Upper lobe of right lung (tissue), 1 donor: ENCODE results near the gene QDPR. TPM values are rescaled to one million over a fixed set of nuclear protein-coding genes. Genes with fewer than 3 reads are reported as not detected.
A peak's percentile ranks its signal among the peaks of the same experiment; 100 is the strongest.
"Not testable (repeated sequence)": the region's sequence is repeated elsewhere in the genome, so short reads cannot be mapped to it uniquely, and the experiment has no call there.

Experiments used
- ATAC-seq: fragments of 200-7000 bp; cut with Tn5 transposase; one replicate; pipeline ENCODE4 v1.9.1; 2020; ENCODE audit warnings: mild to moderate bottlenecking, moderate library complexity
- DNase-seq: peaks from one replicate; pipeline ENCODE4 v3.0.0-alpha.2; 2020
- H3K27ac ChIP-seq: fragments of 200-600 bp; one replicate; pipeline ENCODE4 v1.8.0; 2022
- H3K27me3 ChIP-seq: fragments of 200-600 bp; one replicate; pipeline ENCODE4 v1.8.0; 2022; ENCODE audit warnings: mild to moderate bottlenecking
- H3K36me3 ChIP-seq: fragments of 200-600 bp; one replicate; pipeline ENCODE4 v1.8.0; 2022
- H3K4me1 ChIP-seq: fragments of 200-600 bp; one replicate; pipeline ENCODE4 v1.8.0; 2022
- H3K4me3 ChIP-seq: fragments of 200-600 bp; one replicate; pipeline ENCODE4 v1.8.0; 2022; ENCODE audit warnings: mild to moderate bottlenecking
- H3K9me3 ChIP-seq: fragments of 200-600 bp; one replicate; pipeline ENCODE4 v1.8.0; 2022
- CTCF ChIP-seq: fragments of 200-600 bp; IDR thresholded peaks from one replicate; pipeline ENCODE4 v1.8.0; 2022; ENCODE audit warnings: antibody characterized with exemption
- intact Hi-C: fragments of 100-400 bp; cut with DNase I; formaldehyde crosslinking; loops from one replicate; pipeline ENCODE4 v1.11.0; 2022
- total RNA-seq: library from RNA; stranded (reverse); fragmentation: NEBNext Ultra II Directional; extraction: Animal tissue kit (Norgen Biotek cat#: 25700); gene quantifications from one replicate; pipeline ENCODE4 v1.2.1, GENCODE V29; 2021
- donor health status: DM: no; HTN: yes; CAD: no; lungs with severe emphysema.

Gene QDPR
- total RNA-seq, 1 donor from 2014 or later = 38.2 TPM

GRCh38 chr4:17463606-17464005 lies 48.3 kb downstream of the QDPR start:
- no peak overlapping the region for H3K27ac ChIP-seq
- no peaks in the 10 kb centered on the region for H3K9me3 ChIP-seq
- H3K4me3 ChIP-seq = no peak overlapping the region
- no peak for TF ChIP-seq CTCF
- H3K27me3 ChIP-seq = no peaks in the 10 kb centered on the region
- ATAC-seq (peak; percentile 92), DNase-seq (no peak)
- intact Hi-C loops = no loop called here
- no peaks in the 10 kb centered on the region for H3K4me1 ChIP-seq
- no peaks in the 10 kb centered on the region for H3K36me3 ChIP-seq

DNA sequence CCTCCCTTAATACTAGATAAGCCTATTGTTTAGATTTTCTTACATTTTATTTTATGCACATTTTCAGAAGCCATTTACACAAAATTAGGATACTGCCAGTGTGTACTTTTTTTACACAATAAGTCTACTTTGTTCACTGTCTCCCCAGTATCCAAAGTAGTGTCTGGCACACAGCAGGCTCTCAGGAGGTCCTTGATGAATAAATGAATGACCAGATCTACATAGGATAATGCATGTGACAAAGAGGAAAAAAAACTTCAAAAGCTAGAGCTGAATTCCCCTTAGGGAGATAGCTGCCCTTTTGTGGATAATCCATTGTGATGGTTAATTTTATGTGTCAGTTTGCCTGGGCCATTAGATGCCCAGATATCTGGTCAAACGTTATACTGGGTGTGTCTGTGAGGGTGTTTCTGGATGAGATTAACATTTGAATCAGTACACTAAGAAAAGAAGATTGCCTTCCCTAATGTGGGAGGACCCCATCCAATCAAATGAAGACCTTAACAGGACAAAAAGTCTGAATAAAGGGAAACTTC lies 61.6 kb downstream of the QDPR start:
- no peaks in the 10 kb centered on the region for H3K9me3 ChIP-seq
- ATAC-seq (no peak), DNase-seq (no peak)
- no peaks in the 10 kb centered on the region for H3K27me3 ChIP-seq
- H3K36me3 ChIP-seq = no peaks in the 10 kb centered on the region
- H3K4me1 ChIP-seq = no peaks in the 10 kb centered on the region
- H3K27ac ChIP-seq = no peak overlapping the region
- no peak for TF ChIP-seq CTCF
- intact Hi-C loops = no loop called here
- H3K4me3 ChIP-seq = no peak overlapping the region

DNA sequence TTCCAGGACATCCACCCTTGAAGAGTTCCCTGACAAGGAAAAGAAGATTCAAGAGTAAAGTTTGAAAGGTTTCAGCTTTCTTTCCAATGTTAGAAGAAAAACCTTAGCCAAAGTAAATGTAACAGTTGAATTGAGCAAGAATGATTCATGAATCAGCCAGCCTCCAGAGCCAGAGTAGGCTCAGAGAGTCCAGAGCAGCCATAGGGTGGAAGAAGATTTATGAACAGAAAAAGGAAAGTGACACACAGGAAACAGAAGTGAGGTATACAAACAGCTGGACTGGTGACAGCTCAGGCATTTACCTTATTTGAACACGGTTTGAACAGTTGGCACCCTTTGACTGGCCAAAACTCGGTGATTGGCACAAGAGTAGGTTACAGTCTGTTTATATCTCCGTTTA lies 63.2 kb downstream of the QDPR start:
- no peaks in the 10 kb centered on the region for H3K36me3 ChIP-seq
- DNase-seq = no peak
- H3K9me3 ChIP-seq = no peaks in the 10 kb centered on the region
- no peak for ATAC-seq
- H3K4me3 ChIP-seq = no peak overlapping the region
- H3K4me1 ChIP-seq = no peaks in the 10 kb centered on the region
- intact Hi-C loops = loop anchor here (5.0 kb wide), 1 partner anchor 96 kb away; no protein-coding TSS in a partner anchor
- H3K27me3 ChIP-seq = no peaks in the 10 kb centered on the region
- no peak overlapping the region for H3K27ac ChIP-seq
- TF ChIP-seq CTCF = no peak

GRCh38 chr4:17447675-17448298 lies 64.1 kb downstream of the QDPR start:
- Histone ChIP-seq H3K27me3 (no peaks in the 10 kb centered on the region), H3K4me1 (no peaks in the 10 kb centered on the region), H3K36me3 (no peaks in the 10 kb centered on the region), H3K27ac (no peak overlapping the region), H3K4me3 (no peak overlapping the region), H3K9me3 (no peaks in the 10 kb centered on the region)
- DNase-seq (no peak), ATAC-seq (peak; percentile 90)
- intact Hi-C loops = loop anchor here (5.0 kb wide), 1 partner anchor 95 kb away; no protein-coding TSS in a partner anchor
- TF ChIP-seq CTCF = peak; percentile 72

DNA sequence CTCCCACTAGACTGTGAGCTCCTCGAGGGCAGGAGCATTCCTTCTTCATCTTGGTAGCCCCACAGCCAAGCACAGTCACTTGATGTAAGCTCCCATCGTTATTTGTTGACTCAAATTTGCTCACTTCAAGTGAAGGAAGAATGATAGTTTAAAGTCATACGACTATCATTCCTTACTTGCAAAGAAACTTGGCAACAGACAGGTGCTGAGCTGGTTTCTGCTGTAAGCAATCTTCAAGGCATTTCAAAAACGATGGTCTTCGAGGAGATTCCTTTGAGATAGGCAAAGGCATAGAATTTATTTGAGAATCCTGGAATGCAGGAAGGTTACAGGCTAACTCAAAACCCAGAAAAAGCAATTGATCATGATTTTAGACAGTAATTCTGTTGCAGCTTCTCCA lies 64.8 kb downstream of the QDPR start:
- Histone ChIP-seq H3K27ac (no peak overlapping the region), H3K4me1 (no peaks in the 10 kb centered on the region), H3K9me3 (no peaks in the 10 kb centered on the region), H3K4me3 (no peak overlapping the region), H3K36me3 (no peaks in the 10 kb centered on the region), H3K27me3 (no peaks in the 10 kb centered on the region)
- no peak for TF ChIP-seq CTCF
- DNase-seq (no peak), ATAC-seq (no peak)
- intact Hi-C loops = loop anchor here (5.0 kb wide), 1 partner anchor 95 kb away; no protein-coding TSS in a partner anchor

GRCh38 chr4:17442477-17442876 lies 69.4 kb downstream of the QDPR start:
- H3K4me3 ChIP-seq, intact Hi-C loops, DNase-seq, H3K27me3 ChIP-seq, H3K27ac ChIP-seq, ATAC-seq, H3K9me3 ChIP-seq, H3K4me1 ChIP-seq, H3K36me3 ChIP-seq: not testable (repeated sequence)
